GM21447 (cell line): Measurements from ENCODE around the gene VSIR.

Source experiments
- ATAC-seq: cut with Tn5 transposase; IDR thresholded peaks from one replicate; pipeline ENCODE4 v1.9.1; 2021; ENCODE audit not compliant: unreplicated experiment

Gene VSIR

GRCh38 chr10:71697938-71698709 is 75.2 kb downstream of the VSIR start:
- ATAC-seq: no peak
